ENCODE measurements around the gene HDAC8. TPM values are rescaled to one million over a fixed set of nuclear protein-coding genes. Genes with fewer than 3 reads are reported as not detected.

Gene HDAC8
- total and polyA plus RNA-seq, 9 of the 15 experiments (the other 6 are each of a cell fraction or from before 2014, with no cell fraction given): 18.9 to 53.8 (median 28.7) TPM

DNA sequence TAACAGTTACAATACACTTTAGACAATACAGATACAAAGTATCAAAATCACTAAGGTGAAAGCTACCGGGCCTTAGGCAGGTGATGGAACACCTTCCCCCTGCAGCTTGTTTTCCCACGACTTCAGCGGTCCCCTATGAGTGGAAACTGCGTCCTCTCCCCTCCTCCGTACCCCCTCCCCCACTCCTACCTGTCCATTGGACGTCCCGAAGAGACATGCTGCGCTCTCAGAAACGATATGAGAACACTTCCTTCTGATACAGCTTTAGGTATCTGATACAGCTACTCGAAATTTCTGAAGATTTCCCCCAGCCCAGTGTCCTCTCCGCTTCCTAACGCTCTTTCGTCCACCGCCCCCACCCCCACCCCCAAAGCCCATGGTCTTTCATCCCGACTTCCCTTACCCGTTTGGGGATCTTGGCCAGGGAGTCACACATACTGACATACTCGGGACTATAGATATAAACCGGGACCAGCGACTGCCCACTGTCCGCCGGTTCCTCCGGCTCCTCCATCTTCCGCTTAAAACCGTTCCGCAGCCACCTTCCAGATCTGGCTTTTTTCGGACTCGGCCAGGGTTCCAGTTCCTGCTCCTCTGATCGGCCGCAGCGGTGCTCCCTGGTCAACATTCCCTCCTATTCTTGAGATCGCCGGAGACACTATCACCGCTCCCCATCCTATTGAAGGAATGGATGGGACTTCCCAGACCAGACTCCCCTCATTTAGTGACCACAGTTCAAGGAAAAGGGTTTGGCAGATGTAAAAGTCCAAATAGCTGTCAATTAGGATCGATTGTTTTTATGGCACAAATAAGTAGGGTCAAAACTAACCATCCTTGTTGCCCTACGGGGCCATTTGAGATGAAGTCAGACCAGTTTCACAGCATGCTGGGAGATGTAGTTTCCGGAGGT is at the start of gene HDAC8 (continued):
- TF ChIP-seq ELF1 (tag; IDR thresholded peaks at IDR 0.05) (peak; percentile 67), HDAC3 (IDR thresholded peaks at IDR 0.05; ENCODE audit: borderline replicate concordance, partially characterized antibody) (peak; percentile 64), DIDO1 (tag; IDR thresholded peaks at IDR 0.05; ENCODE audit: low read depth) (peak; percentile 84), STAT5A (IDR thresholded peaks at IDR 0.05; ENCODE audit: borderline replicate concordance, low read length) (peak; percentile 12; the same call in 1 of the 2 replicates), ZNF507 (tag; conservative IDR thresholded peaks at IDR 0.05) (no peak), CXXC5 (CRISPR knock-in tag; IDR thresholded peaks at IDR 0.05) (peak; percentile 45), RCOR1 (IDR thresholded peaks at IDR 0.05; ENCODE audit: borderline replicate concordance in 1 of 2, low read depth in 2 of 2, low read length in 2 of 2) (no peak), MEIS2 (IDR thresholded peaks at IDR 0.05; ENCODE audit: partially characterized antibody) (peak; percentile 38), XRCC3 (IDR thresholded peaks at IDR 0.05) (no peak)
- TF ChIP-seq, protein P1, sequence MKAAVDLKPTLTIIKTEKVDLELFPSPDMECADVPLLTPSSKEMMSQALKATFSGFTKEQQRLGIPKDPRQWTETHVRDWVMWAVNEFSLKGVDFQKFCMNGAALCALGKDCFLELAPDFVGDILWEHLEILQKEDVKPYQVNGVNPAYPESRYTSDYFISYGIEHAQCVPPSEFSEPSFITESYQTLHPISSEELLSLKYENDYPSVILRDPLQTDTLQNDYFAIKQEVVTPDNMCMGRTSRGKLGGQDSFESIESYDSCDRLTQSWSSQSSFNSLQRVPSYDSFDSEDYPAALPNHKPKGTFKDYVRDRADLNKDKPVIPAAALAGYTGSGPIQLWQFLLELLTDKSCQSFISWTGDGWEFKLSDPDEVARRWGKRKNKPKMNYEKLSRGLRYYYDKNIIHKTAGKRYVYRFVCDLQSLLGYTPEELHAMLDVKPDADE (conservative IDR thresholded peaks at IDR 0.05; ENCODE audit: control insufficient read depth, low read depth, low read length): peak; percentile 72; the same call in 1 of the 2 replicates
- TF ChIP-seq, protein P2, sequence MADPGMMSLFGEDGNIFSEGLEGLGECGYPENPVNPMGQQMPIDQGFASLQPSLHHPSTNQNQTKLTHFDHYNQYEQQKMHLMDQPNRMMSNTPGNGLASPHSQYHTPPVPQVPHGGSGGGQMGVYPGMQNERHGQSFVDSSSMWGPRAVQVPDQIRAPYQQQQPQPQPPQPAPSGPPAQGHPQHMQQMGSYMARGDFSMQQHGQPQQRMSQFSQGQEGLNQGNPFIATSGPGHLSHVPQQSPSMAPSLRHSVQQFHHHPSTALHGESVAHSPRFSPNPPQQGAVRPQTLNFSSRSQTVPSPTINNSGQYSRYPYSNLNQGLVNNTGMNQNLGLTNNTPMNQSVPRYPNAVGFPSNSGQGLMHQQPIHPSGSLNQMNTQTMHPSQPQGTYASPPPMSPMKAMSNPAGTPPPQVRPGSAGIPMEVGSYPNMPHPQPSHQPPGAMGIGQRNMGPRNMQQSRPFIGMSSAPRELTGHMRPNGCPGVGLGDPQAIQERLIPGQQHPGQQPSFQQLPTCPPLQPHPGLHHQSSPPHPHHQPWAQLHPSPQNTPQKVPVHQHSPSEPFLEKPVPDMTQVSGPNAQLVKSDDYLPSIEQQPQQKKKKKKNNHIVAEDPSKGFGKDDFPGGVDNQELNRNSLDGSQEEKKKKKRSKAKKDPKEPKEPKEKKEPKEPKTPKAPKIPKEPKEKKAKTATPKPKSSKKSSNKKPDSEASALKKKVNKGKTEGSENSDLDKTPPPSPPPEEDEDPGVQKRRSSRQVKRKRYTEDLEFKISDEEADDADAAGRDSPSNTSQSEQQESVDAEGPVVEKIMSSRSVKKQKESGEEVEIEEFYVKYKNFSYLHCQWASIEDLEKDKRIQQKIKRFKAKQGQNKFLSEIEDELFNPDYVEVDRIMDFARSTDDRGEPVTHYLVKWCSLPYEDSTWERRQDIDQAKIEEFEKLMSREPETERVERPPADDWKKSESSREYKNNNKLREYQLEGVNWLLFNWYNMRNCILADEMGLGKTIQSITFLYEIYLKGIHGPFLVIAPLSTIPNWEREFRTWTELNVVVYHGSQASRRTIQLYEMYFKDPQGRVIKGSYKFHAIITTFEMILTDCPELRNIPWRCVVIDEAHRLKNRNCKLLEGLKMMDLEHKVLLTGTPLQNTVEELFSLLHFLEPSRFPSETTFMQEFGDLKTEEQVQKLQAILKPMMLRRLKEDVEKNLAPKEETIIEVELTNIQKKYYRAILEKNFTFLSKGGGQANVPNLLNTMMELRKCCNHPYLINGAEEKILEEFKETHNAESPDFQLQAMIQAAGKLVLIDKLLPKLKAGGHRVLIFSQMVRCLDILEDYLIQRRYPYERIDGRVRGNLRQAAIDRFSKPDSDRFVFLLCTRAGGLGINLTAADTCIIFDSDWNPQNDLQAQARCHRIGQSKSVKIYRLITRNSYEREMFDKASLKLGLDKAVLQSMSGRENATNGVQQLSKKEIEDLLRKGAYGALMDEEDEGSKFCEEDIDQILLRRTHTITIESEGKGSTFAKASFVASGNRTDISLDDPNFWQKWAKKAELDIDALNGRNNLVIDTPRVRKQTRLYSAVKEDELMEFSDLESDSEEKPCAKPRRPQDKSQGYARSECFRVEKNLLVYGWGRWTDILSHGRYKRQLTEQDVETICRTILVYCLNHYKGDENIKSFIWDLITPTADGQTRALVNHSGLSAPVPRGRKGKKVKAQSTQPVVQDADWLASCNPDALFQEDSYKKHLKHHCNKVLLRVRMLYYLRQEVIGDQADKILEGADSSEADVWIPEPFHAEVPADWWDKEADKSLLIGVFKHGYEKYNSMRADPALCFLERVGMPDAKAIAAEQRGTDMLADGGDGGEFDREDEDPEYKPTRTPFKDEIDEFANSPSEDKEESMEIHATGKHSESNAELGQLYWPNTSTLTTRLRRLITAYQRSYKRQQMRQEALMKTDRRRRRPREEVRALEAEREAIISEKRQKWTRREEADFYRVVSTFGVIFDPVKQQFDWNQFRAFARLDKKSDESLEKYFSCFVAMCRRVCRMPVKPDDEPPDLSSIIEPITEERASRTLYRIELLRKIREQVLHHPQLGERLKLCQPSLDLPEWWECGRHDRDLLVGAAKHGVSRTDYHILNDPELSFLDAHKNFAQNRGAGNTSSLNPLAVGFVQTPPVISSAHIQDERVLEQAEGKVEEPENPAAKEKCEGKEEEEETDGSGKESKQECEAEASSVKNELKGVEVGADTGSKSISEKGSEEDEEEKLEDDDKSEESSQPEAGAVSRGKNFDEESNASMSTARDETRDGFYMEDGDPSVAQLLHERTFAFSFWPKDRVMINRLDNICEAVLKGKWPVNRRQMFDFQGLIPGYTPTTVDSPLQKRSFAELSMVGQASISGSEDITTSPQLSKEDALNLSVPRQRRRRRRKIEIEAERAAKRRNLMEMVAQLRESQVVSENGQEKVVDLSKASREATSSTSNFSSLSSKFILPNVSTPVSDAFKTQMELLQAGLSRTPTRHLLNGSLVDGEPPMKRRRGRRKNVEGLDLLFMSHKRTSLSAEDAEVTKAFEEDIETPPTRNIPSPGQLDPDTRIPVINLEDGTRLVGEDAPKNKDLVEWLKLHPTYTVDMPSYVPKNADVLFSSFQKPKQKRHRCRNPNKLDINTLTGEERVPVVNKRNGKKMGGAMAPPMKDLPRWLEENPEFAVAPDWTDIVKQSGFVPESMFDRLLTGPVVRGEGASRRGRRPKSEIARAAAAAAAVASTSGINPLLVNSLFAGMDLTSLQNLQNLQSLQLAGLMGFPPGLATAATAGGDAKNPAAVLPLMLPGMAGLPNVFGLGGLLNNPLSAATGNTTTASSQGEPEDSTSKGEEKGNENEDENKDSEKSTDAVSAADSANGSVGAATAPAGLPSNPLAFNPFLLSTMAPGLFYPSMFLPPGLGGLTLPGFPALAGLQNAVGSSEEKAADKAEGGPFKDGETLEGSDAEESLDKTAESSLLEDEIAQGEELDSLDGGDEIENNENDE (IDR thresholded peaks at IDR 0.05; ENCODE audit: low read depth, low read length): no peak
- TF ChIP-seq, protein P3, sequence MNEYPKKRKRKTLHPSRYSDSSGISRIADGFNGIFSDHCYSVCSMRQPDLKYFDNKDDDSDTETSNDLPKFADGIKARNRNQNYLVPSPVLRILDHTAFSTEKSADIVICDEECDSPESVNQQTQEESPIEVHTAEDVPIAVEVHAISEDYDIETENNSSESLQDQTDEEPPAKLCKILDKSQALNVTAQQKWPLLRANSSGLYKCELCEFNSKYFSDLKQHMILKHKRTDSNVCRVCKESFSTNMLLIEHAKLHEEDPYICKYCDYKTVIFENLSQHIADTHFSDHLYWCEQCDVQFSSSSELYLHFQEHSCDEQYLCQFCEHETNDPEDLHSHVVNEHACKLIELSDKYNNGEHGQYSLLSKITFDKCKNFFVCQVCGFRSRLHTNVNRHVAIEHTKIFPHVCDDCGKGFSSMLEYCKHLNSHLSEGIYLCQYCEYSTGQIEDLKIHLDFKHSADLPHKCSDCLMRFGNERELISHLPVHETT (CRISPR knock-in tag; conservative IDR thresholded peaks at IDR 0.05 in 1 of 2, IDR thresholded peaks at IDR 0.05 in 1 of 2): peak in 1 of 2 experiments; percentile 50; a peak in 1 of 4 replicates
